GM12892 (cell line): ENCODE data around the gene TAOK3.

Source experiments
- POLR2A ChIP-seq: IDR thresholded peaks from 2 replicates; pipeline ENCODE4 v1.6.1; 2011; ENCODE audit warnings: low read depth, low read length, control low read depth
- POLR2AphosphoS5 ChIP-seq: IDR thresholded peaks from 2 replicates; pipeline ENCODE4 v1.6.1; 2011; ENCODE audit warnings: low read depth, low read length, control low read depth
- TAF1 ChIP-seq: IDR thresholded peaks from 2 replicates; pipeline ENCODE4 v1.6.1; 2011; ENCODE audit warnings: low read depth, mild to moderate bottlenecking, control low read depth, low read length, borderline replicate concordance

DNA sequence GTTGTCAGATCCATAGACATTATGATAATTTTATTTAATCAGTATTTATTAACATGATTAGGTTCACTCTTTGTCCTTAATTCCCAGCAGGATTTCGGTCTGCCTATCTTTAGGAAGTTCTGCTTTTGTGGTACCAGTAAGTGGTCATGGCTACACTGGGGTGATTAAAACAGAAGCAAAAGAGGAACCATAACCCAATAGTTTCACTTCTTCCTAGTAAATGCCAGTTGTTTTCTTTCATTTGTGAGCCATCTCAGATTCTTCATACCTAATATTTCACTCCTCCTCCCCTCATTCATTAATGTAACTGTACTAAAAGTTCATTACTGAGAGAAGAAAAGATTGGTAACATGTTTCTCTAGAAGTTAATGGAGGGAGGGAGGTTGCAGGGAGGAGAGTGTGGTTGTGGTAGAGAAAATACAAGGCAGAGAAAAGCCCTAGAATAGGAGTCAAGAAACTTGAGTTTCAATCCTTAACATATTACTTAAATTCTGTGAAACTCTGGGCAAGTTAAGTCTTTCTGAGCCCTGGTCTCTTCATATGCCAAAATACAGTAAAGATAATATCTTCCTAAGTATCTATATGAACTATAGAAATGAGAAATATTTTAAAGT is 135.5 kb downstream of the TAOK3 start:
- TF ChIP-seq POLR2A (no peak), POLR2AphosphoS5 (no peak), TAF1 (no peak)
